Activated CD8-positive, alpha-beta T cell treated with anti-CD3 and anti-CD28 coated beads, Interleukin-2, amount 10 ng/mL, durations not matched to agents 7 days and 5 days (primary cell): ENCODE measurements around the gene TMCO1. TPM values are rescaled to one million over a fixed set of nuclear protein-coding genes. Genes with fewer than 3 reads are reported as not detected.
"Not testable (repeated sequence)": the region's sequence is repeated elsewhere in the genome, so short reads cannot be mapped to it uniquely, and the experiment has no call there.

Experiments used
- ATAC-seq: fragments of 150-1000 bp; cut with Tn5 transposase; one replicate; pipeline ENCODE4 v1.10.0; 2021; ENCODE audit warnings: moderate library complexity
- CTCF ChIA-PET: fragments of 350-600 bp; sonication (Branson Sonifier 250); formaldehyde crosslinking; loops from one replicate; lab custom pipeline; 2021; ENCODE audit warnings: antibody characterized with exemption; lab: Charles Lee
- POLR2A ChIA-PET: fragments of 350-600 bp; sonication (Branson Sonifier 250); formaldehyde crosslinking; loops from one replicate; lab custom pipeline; 2021; ENCODE audit warnings: antibody characterized with exemption; lab: Charles Lee
- DNase-seq: peaks from one replicate; pipeline ENCODE4 v3.0.0-alpha.2; 2020
- H3K27ac Mint-ChIP-seq: one replicate; pipeline ENCODE4 v1.8.0; 2021; ENCODE audit warnings: mild to moderate bottlenecking, mixed read lengths
- H3K27me3 Mint-ChIP-seq: one replicate; pipeline ENCODE4 v1.8.0; 2021; ENCODE audit warnings: low read depth, mixed read lengths
- H3K36me3 Mint-ChIP-seq: one replicate; pipeline ENCODE4 v1.8.0; 2021; ENCODE audit warnings: low read depth, mixed read lengths
- H3K4me1 Mint-ChIP-seq: one replicate; pipeline ENCODE4 v1.8.0; 2021; ENCODE audit warnings: low read depth, mixed read lengths
- H3K4me3 Mint-ChIP-seq: one replicate; pipeline ENCODE4 v1.8.0; 2021; ENCODE audit warnings: mild to moderate bottlenecking, mixed read lengths
- H3K9me3 Mint-ChIP-seq: one replicate; pipeline ENCODE4 v1.8.0; 2022; ENCODE audit warnings: mixed read lengths; ENCODE audit not compliant: insufficient read depth
- total RNA-seq, 2 experiments: library from RNA; stranded (reverse); gene quantifications; one replicate each; pipeline ENCODE4 v1.2.3, GENCODE V29; 2021

TMCO1 gene
- total RNA-seq, 2 experiments from 2014 or later: 89.0 to 90.1 TPM

GRCh38 chr1:165683848-165684485, 84.7 kb downstream of the TMCO1 start:
- no peaks in the 10 kb centered on the region for H3K27me3 Mint-ChIP-seq
- H3K27ac Mint-ChIP-seq: no peak overlapping the region
- ATAC-seq (no peak), DNase-seq (no peak)
- POLR2A ChIA-PET: no interaction called here
- peaks cover 25% of the 10 kb centered on the region for H3K4me1 Mint-ChIP-seq
- H3K4me3 Mint-ChIP-seq: no peak overlapping the region
- no peaks in the 10 kb centered on the region for H3K9me3 Mint-ChIP-seq
- CTCF ChIA-PET: interaction anchor here (0.8 to 1.5 kb wide), 3 partner anchors 82 to 230 kb away, joined by 3 to 4 read pairs (median 4); no protein-coding TSS in a partner anchor
- peaks cover 72% of the 10 kb centered on the region for H3K36me3 Mint-ChIP-seq

GRCh38 chr1:165680773-165681172, 87.9 kb downstream of the TMCO1 start:
- Mint-ChIP-seq H3K36me3 (peaks cover 64% of the 10 kb centered on the region), H3K4me1 (peaks cover 16% of the 10 kb centered on the region)
- H3K9me3 Mint-ChIP-seq, H3K4me3 Mint-ChIP-seq, H3K27ac Mint-ChIP-seq, DNase-seq, CTCF ChIA-PET, H3K27me3 Mint-ChIP-seq, POLR2A ChIA-PET, ATAC-seq: not testable (repeated sequence)

- H3K27me3 Mint-ChIP-seq: no peaks in the 10 kb centered on the region
- POLR2A ChIA-PET: no interaction called here
- CTCF ChIA-PET: no interaction called here
These were observed 88.4 kb downstream of the TMCO1 start for GRCh38 chr1:165680303-165680702.

GRCh38 chr1:165679282-165680036, 89.2 kb downstream of the TMCO1 start:
- H3K27me3 Mint-ChIP-seq: no peaks in the 10 kb centered on the region
- POLR2A ChIA-PET: interaction anchor here (1.7 kb wide), 1 partner anchor 19 kb away, joined by 5 read pairs; the partner anchor contains the start of gene ALDH9A1
- CTCF ChIA-PET: interaction anchor here (1.0 kb wide), 1 partner anchor 77 kb away, joined by 3 read pairs; no protein-coding TSS in a partner anchor
- H3K4me3 Mint-ChIP-seq: no peak overlapping the region
- DNase-seq (no peak), ATAC-seq (no peak)
- H3K27ac Mint-ChIP-seq: no peak overlapping the region
- H3K4me1 Mint-ChIP-seq: peaks cover 19% of the 10 kb centered on the region
- no peaks in the 10 kb centered on the region for H3K9me3 Mint-ChIP-seq
- H3K36me3 Mint-ChIP-seq: peaks cover 64% of the 10 kb centered on the region

More at GRCh38 chr1:165680303-165680702, 88.4 kb downstream of the TMCO1 start:
- Mint-ChIP-seq H3K4me3 (no peak overlapping the region), H3K27ac (no peak overlapping the region), H3K9me3 (no peaks in the 10 kb centered on the region), H3K4me1 (peaks cover 17% of the 10 kb centered on the region), H3K36me3 (peaks cover 65% of the 10 kb centered on the region)
- DNase-seq (no peak), ATAC-seq (no peak)

GRCh38 chr1:165678509-165678908, 90.2 kb downstream of the TMCO1 start:
- CTCF ChIA-PET: interaction anchor here (0.9 kb wide), 1 partner anchor 8 kb away, joined by 3 read pairs; no protein-coding TSS in a partner anchor
- POLR2A ChIA-PET: interaction anchor here (1.7 kb wide), 1 partner anchor 20 kb away, joined by 5 read pairs; the partner anchor contains the start of gene ALDH9A1
- peaks cover 66% of the 10 kb centered on the region for H3K36me3 Mint-ChIP-seq
- H3K4me1 Mint-ChIP-seq: peaks cover 19% of the 10 kb centered on the region
- H3K27me3 Mint-ChIP-seq: no peaks in the 10 kb centered on the region
- ATAC-seq: peak; percentile 47
- no peak overlapping the region for H3K4me3 Mint-ChIP-seq
- DNase-seq: no peak
- no peaks in the 10 kb centered on the region for H3K9me3 Mint-ChIP-seq
- H3K27ac Mint-ChIP-seq: peak overlapping the region; percentile 62

Other genes starting within 250 kb of the TMCO1 start
- gene LRRC52, start 224.9 kb downstream of the TMCO1 start, total RNA-seq: not detected
- gene MGST3, start 137.6 kb downstream of the TMCO1 start, total RNA-seq: 10 to 100 TPM; 30.9 to 33.0 TPM
- 10 to 100 TPM; 42.7 to 48.2 TPM for gene ALDH9A1, start 70.3 kb downstream of the TMCO1 start, total RNA-seq
- gene UCK2, start 58.7 kb upstream of the TMCO1 start, total RNA-seq: 10 to 100 TPM; 28.4 to 32.4 TPM